ENCODE measurements around the gene DUSP22.
A peak's percentile ranks its signal among the peaks of the same experiment; 100 is the strongest.

The DUSP22 gene

DNA sequence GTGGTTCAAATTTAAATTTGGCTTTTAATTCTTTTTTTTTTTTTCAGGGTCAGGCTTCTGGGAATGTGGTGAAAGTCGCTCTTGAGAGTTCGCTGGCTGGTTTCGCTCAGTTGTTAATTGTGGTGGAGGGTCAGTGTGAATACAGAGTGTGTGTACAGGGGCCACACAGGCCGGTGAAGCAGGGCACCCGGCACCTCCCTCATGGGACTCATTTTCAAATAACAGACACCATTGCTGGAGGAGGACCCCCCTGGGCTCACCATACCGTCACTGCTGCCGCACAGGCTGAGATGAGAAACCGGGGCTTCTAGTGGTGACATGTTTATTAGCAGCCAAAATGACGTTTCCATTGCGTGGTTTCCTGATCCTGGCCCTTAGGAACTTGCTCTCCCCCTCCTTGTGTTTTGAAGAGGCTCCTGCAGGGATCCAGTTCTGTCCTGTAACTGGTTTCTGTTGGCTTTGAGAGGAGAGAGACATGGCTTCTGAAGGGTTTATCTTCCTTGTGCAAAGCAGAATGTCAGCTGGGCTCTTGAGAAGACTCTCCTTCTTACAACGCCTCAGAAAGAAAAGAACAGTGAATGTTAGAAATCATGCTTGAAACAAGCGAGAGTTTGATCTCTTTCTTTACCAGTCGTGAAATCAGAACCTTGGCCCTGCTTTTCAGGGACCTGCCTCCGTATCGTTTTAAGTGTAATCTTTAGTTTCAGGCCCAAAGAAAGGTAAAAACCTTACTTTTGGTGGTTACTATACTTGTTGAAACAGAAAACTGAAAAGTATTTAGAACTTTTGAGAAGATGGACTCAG is 37.8 kb downstream of the DUSP22 start:
- Histone ChIP-seq H3K27ac (no peak overlapping the region), H3K9me3 (no peaks in the 10 kb centered on the region), H3K4me3 (no peak overlapping the region), H3K4me1 (peaks cover 0 to 19% (median 14%) of the 10 kb centered on the region in 4 donors), H3K36me3 (no peaks in the 10 kb centered on the region), H3K27me3 (no peaks in the 10 kb centered on the region)
- TF ChIP-seq, protein P1, sequence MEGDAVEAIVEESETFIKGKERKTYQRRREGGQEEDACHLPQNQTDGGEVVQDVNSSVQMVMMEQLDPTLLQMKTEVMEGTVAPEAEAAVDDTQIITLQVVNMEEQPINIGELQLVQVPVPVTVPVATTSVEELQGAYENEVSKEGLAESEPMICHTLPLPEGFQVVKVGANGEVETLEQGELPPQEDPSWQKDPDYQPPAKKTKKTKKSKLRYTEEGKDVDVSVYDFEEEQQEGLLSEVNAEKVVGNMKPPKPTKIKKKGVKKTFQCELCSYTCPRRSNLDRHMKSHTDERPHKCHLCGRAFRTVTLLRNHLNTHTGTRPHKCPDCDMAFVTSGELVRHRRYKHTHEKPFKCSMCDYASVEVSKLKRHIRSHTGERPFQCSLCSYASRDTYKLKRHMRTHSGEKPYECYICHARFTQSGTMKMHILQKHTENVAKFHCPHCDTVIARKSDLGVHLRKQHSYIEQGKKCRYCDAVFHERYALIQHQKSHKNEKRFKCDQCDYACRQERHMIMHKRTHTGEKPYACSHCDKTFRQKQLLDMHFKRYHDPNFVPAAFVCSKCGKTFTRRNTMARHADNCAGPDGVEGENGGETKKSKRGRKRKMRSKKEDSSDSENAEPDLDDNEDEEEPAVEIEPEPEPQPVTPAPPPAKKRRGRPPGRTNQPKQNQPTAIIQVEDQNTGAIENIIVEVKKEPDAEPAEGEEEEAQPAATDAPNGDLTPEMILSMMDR (IDR thresholded peaks at IDR 0.05) = no peak
- intact Hi-C loops (cut with DNase I; ENCODE audit: low total_unique reads) = no loop called here
- DNase-seq = no peak

DNA sequence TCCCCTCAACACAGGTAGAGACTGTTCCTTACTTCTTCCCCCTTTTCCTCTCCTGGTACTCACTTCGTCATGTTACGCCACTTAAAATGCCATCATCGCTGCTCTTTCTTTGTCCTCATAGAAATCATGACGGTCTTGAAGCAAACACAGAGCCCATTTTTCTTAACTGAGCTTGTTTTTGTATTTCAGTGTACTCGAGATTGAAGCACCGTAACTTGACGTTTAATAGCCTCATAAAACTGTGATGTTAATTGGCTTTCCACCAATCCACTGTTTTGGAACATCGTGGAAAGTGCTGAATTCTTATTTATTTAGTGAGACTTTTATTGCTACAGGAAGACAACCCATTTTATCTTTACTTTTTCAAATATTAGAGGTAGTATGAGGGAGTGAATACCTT is 38.7 kb downstream of the DUSP22 start:
- no peak for DNase-seq
- TF ChIP-seq, protein P1 (IDR thresholded peaks at IDR 0.05) = no peak
- no peaks in the 10 kb centered on the region for H3K27me3 ChIP-seq
- no peaks in the 10 kb centered on the region for H3K9me3 ChIP-seq
- no peak overlapping the region for H3K4me3 ChIP-seq
- intact Hi-C loops (cut with DNase I; ENCODE audit: low total_unique reads) = no loop called here
- no peak overlapping the region for H3K27ac ChIP-seq
- peaks cover 0 to 19% (median 14%) of the 10 kb centered on the region in 4 donors for H3K4me1 ChIP-seq
- H3K36me3 ChIP-seq = no peaks in the 10 kb centered on the region

DNA sequence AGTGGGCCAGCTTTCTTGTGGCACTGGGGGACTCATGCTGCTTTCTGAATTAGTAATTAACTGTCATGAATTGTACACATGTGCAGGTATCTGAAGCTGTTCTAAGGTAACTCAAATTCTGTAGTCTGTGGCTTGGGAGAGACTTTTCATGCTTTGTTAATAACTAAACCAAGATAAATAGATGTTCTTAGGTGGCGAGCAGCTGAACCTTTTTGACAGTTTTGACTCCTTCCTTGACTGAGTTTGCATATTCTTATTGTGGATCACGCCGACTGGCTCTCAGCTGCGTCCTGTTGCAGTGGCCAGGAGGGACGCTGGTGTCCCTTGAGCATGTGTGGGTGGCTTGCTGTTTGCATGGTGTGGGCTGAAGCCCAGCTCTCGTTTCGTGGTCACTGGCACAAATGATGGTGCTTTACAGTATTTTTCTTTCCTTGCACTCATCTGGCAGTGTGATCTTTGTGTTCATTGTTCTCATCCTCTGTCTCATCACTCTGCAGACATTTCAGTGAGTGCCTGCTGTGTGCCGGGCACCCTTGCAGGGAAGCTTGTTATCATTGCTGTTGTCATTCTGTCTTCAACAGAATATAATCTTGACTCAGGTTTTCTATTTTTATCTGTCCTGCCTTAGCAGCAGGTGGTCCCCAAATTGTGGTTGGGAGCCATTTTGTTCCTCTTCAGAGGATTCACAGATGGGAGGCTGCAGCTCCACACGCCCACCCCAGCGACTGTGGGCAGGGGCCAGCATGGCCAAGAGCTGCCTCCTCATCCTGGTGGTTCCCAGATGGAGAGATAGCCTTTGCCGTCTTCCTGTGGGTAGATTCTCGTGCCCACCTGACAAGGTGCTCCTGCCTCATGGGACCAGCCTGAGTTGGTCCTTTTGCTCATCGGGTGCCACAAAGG is 39.6 kb downstream of the DUSP22 start:
- Histone ChIP-seq H3K4me1 (peaks cover 0 to 18% (median 13%) of the 10 kb centered on the region in 4 donors), H3K27me3 (no peaks in the 10 kb centered on the region), H3K27ac (no peak overlapping the region), H3K9me3 (no peaks in the 10 kb centered on the region), H3K36me3 (no peaks in the 10 kb centered on the region), H3K4me3 (no peak overlapping the region)
- peak in 1 of 2 donors; percentile 62 for DNase-seq
- TF ChIP-seq, protein P1 (IDR thresholded peaks at IDR 0.05) = no peak
- intact Hi-C loops (cut with DNase I; ENCODE audit: low total_unique reads) = no loop called here

DNA sequence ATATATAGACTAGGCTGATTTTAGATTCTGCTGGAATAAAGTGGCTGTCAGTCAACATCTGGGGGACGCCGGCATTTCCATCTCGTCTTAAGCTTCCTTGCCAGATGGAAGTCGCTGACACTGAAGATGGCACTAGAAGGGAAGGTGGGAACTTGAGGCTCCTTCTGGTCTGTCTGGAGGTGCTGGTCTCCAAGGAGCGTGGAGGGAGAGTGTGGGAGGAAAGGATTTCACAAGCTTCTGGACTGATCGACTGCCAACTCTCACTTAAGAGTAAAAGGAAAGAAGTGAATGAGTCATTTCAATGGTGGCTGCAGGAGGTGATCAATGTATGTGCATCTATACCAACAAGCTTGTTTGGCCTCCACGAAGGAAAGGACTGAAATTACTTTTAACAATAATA is 40.4 kb downstream of the DUSP22 start:
- Histone ChIP-seq H3K4me1 (peaks cover 0 to 10% (median 5%) of the 10 kb centered on the region in 4 donors), H3K9me3 (no peaks in the 10 kb centered on the region), H3K27me3 (no peaks in the 10 kb centered on the region), H3K36me3 (no peaks in the 10 kb centered on the region), H3K27ac (no peak overlapping the region), H3K4me3 (no peak overlapping the region)
- intact Hi-C loops (cut with DNase I; ENCODE audit: low total_unique reads) = no loop called here
- TF ChIP-seq, protein P1 (IDR thresholded peaks at IDR 0.05) = no peak
- peak in 1 of 2 donors; percentile 52 for DNase-seq

DNA sequence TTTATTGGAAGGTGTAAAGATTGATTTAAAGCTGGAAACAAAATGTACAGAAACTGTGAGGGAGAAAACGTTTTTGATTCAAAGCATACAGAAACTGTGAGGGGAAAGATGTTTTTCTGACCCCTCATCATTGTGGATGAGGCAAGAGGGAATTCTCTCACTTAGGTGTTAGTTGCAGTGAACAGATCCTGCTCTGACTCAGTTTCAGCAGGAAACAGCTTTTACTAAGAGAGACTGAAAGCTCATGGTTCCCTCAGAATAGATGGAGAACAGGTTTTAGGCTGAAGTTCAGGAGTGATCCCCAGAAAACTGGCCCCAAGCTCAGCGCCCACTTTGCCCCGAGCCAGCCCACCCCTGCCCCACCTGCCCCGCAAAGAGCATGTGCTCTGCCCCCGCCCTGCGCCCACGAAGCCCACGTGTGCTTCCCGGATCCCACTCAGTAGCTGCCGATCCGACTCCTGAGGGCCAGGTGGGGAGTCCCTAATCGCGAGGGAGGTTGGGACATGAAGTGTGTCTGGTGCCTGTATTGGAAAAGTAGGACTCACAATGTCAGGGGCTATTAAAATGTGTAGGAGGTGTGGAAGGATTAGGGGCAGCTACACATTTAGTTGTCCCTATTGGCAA is 41.2 kb downstream of the DUSP22 start:
- DNase-seq = no peak
- intact Hi-C loops (cut with DNase I; ENCODE audit: low total_unique reads) = no loop called here
- no peaks in the 10 kb centered on the region for H3K27me3 ChIP-seq
- TF ChIP-seq, protein P1 (IDR thresholded peaks at IDR 0.05) = no peak
- H3K36me3 ChIP-seq = no peaks in the 10 kb centered on the region
- no peak overlapping the region for H3K27ac ChIP-seq
- peaks cover 0 to 2% (median under 1%) of the 10 kb centered on the region in 4 donors for H3K4me1 ChIP-seq
- no peaks in the 10 kb centered on the region for H3K9me3 ChIP-seq
- no peak overlapping the region for H3K4me3 ChIP-seq

Measured in tibial artery (tissue), 4 donors.